Lower leg skin (tissue), 4 donors: ENCODE results near the gene GRIK3. TPM values are rescaled to one million over a fixed set of nuclear protein-coding genes. Genes with fewer than 3 reads are reported as not detected.

Experiments
- DNase-seq, 2 donors: peaks; one replicate each; pipeline ENCODE4 v3.0.0-alpha.2; 2019; ENCODE audit warnings: low spot score in 2 of 2
- H3K4me3 ChIP-seq: fragments of 200-600 bp; sonication (generic); 2 replicates; pipeline ENCODE4 v1.5.1; 2017; ENCODE audit warnings: mild to moderate bottlenecking, low read depth; ENCODE audit not compliant: poor library complexity, severe bottlenecking
- CTCF ChIP-seq, 3 donors: fragments of 450-650 bp; IDR thresholded peaks; one replicate each; pipeline ENCODE4 v1.5.1; 2016; ENCODE audit warnings: antibody characterized with exemption in 3 of 3, mild to moderate bottlenecking in 3 of 3, moderate library complexity in 2 of 3
- POLR2A ChIP-seq, 2 donors: fragments of 450-650 bp; IDR thresholded peaks; one replicate each; pipeline ENCODE4 v1.6.1; 2016 to 2017; ENCODE audit warnings: antibody characterized with exemption in 2 of 2, mild to moderate bottlenecking in 1 of 2, moderate library complexity in 1 of 2
- WGBS, 2 donors: methylation state at CpG; one replicate each; pipeline ENCODE4 v1.1.5; 2018; 5-methylcytosine and 5-hydroxymethylcytosine counted together
- intact Hi-C: fragments of 100-400 bp; cut with DNase I; formaldehyde crosslinking; loops from one replicate; pipeline ENCODE4 v1.15.0; 2023; ENCODE audit warnings: low total_unique reads
- total RNA-seq, 4 donors: library from RNA; depleted of rRNA; stranded (reverse); fragments of >200 nt; gene quantifications; one replicate each; pipeline ENCODE4 v1.1.0, GENCODE V29; 2016

GRIK3 gene
- total RNA-seq, 4 donors from 2014 or later: 0.04 to 0.36 (median 0.19) TPM

- TF ChIP-seq POLR2A (IDR thresholded peaks at IDR 0.05) (no peak), CTCF (IDR thresholded peaks at IDR 0.05) (no peak)
- intact Hi-C loops: no loop called here
- H3K4me3 ChIP-seq: no peak overlapping the region
- WGBS, 2 donors: 65 to 68% methylated on average over 3 of the region's 3 CpGs
- no peak for DNase-seq
These were observed 33.9 kb upstream of the GRIK3 start for GRCh38 chr1:37068260-37068659.

- 30 to 33% methylated on average over 4 of the region's 4 CpGs for WGBS, 2 donors
- TF ChIP-seq CTCF (IDR thresholded peaks at IDR 0.05): no peak
- DNase-seq: no peak
- H3K4me3 ChIP-seq: no peak overlapping the region
- intact Hi-C loops: no loop called here
These were observed 29.7 kb upstream of the GRIK3 start for GRCh38 chr1:37064039-37064438.

- DNase-seq: no peak
- 48 to 59% methylated on average over 8 of the region's 8 CpGs for WGBS, 2 donors
- TF ChIP-seq POLR2A (IDR thresholded peaks at IDR 0.05) (no peak), CTCF (IDR thresholded peaks at IDR 0.05) (no peak)
- H3K4me3 ChIP-seq: no peak overlapping the region
- intact Hi-C loops: no loop called here
These were observed 25.0 kb upstream of the GRIK3 start for GRCh38 chr1:37059346-37059745.

GRCh38 chr1:37058424-37058988 lies 24.2 kb upstream of the GRIK3 start:
- TF ChIP-seq CTCF (IDR thresholded peaks at IDR 0.05) (no peak), POLR2A (IDR thresholded peaks at IDR 0.05) (no peak)
- 68 to 69% methylated on average over 5 of the region's 5 CpGs for WGBS, 2 donors
- intact Hi-C loops: no loop called here
- H3K4me3 ChIP-seq: no peak overlapping the region
- DNase-seq: no peak

- 20 to 31% methylated on average over 6 of the region's 6 CpGs for WGBS, 2 donors
- DNase-seq: no peak
- H3K4me3 ChIP-seq: no peak overlapping the region
- TF ChIP-seq CTCF (IDR thresholded peaks at IDR 0.05) (no peak), POLR2A (IDR thresholded peaks at IDR 0.05) (no peak)
- intact Hi-C loops: no loop called here
These were observed 22.0 kb upstream of the GRIK3 start for GRCh38 chr1:37056325-37056724.

- TF ChIP-seq CTCF (IDR thresholded peaks at IDR 0.05) (no peak), POLR2A (IDR thresholded peaks at IDR 0.05) (no peak)
- 58 to 62% methylated on average over 3 of the region's 3 CpGs for WGBS, 2 donors
- intact Hi-C loops: no loop called here
- DNase-seq: no peak
- no peak overlapping the region for H3K4me3 ChIP-seq
These were observed 21.3 kb upstream of the GRIK3 start for GRCh38 chr1:37055631-37056030.
